LNCAP (cell line): ENCODE measurements around the gene STX16.

Experiments used
- TF ChIP-seq, protein P1 (sequence below): fragments of 450-650 bp; IDR thresholded peaks from 2 replicates; pipeline ENCODE4 v1.5.1; 2017; ENCODE audit warnings: mild to moderate bottlenecking

The STX16 gene

DNA sequence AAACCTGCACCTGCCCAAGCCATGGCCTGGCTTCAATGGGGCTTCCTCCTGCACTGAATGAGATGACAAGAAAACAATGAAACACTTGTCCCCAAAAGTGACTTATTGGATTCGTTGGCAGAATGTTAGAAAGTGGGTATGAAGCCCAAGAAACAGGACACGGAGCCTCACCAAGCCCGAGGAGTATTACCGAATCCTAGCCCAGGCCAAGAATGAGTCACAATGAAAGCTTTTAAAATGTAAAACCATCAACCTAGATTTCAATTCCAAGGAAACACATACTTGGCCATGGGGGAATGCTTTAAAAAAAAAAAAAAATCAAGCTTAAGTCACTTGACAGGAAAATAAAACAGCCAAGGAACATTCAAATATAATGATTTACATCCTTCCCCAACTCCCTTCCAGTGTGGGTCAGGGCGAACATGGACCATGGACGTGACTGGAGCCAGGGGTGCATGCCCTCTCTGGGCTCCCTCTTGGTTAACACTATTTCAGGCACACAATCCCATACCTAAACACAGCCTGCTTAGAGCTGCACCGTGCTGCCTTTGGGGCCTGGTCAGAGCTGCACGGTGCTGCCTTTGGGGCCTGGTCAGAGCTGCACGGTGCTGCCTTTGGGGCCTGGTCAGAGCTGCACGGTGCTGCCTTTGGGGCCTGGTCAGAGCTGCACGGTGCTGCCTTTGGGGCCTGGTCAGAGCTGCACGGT lies 3.1 kb upstream of the STX16 start:
- TF ChIP-seq, protein P1, sequence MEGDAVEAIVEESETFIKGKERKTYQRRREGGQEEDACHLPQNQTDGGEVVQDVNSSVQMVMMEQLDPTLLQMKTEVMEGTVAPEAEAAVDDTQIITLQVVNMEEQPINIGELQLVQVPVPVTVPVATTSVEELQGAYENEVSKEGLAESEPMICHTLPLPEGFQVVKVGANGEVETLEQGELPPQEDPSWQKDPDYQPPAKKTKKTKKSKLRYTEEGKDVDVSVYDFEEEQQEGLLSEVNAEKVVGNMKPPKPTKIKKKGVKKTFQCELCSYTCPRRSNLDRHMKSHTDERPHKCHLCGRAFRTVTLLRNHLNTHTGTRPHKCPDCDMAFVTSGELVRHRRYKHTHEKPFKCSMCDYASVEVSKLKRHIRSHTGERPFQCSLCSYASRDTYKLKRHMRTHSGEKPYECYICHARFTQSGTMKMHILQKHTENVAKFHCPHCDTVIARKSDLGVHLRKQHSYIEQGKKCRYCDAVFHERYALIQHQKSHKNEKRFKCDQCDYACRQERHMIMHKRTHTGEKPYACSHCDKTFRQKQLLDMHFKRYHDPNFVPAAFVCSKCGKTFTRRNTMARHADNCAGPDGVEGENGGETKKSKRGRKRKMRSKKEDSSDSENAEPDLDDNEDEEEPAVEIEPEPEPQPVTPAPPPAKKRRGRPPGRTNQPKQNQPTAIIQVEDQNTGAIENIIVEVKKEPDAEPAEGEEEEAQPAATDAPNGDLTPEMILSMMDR = no peak

DNA sequence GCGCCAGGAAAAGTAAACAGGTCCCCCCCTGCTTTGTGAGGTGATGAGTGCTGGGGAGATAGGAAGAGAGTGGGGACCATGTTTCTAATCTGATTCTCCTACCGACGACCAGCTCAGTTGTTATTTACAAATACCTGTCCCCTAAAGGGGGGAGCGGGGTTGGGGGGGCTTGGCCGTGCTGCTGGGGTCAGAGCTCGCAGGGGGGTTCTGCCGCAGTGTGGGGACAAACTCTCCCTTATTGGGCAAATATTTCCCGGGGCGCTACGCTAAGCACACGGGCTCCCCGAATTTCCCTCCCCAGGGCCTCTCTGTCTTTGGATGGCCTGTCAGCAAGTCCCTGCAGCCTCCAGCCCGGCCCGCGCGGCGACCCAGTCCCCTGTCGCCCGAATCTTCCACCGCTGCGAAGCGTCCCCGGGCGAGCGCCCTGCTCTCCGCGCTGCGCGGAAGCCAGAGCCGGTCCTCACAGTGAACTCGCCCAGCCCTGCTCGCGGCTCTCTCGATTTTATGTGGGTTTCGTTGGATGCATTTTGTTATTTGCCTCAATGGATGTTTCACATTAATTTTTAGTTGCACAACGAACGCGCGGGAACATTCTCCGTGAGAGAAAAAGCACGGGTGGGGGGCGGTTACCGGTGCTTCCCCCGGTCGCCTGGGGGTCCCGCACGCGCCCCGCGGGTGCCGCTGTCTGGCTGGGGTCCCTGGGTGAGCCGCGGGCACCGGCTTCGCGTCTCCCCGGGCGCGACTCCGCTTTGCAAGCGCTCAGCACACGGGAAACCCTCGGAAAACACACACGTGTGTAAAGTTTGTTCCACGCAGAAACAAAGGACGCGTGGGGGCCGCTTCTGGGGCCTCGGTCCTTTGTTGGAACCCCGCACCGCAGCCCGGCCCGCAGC lies 1.5 kb upstream of the STX16 start:
- TF ChIP-seq, protein P1 = no peak

DNA sequence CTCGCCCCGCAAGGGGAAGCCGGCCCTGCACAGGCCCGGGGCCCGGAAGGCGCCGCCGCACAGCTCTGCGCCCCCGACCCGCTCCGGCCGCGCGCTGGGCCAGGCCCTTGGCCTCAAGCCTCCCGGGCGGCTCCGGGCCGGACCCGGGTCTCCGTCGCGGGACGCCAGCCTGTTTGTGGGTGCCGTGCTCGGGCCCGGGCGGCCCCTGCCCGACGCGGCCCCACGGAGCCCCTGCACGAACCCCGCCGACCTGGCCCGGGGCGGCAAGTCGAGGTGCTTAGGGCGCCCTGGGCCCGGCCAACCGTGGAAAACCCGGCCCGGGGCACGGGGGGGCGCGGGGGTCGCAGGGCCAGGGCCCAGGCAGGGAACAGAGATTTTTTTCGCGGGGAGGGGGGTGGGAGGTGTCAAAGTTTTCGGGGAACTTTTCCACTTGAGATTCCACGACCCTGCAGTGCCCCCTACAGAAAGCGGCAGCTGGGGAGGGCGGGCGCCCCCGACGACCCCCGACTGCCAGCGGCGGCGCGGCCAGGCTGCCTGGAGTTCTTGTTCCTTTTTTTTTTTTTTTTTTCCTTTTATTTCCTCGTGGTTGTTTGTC lies 805 bp upstream of the STX16 start:
- TF ChIP-seq, protein P1 = no peak

DNA sequence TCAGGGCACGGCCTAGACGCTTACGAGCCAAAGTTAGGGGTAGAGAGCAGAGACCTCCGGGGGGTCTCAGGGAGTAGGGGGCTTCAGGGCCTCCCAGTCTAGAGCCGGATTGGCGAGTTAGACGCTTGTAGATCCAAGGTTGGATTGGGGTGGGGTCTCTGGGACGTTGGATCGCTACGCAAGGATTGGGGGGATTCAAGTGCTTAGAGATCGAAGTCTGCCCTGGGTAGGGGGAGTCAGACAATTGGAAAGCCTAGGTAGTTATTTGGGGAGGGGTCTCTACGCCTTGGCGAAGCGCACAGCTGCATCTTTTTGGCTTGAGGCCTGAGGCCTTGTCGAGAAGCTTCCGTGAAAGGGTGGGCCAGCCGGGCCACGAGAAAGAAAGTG lies 469 bp downstream of the STX16 start:
- TF ChIP-seq, protein P1 = no peak

DNA sequence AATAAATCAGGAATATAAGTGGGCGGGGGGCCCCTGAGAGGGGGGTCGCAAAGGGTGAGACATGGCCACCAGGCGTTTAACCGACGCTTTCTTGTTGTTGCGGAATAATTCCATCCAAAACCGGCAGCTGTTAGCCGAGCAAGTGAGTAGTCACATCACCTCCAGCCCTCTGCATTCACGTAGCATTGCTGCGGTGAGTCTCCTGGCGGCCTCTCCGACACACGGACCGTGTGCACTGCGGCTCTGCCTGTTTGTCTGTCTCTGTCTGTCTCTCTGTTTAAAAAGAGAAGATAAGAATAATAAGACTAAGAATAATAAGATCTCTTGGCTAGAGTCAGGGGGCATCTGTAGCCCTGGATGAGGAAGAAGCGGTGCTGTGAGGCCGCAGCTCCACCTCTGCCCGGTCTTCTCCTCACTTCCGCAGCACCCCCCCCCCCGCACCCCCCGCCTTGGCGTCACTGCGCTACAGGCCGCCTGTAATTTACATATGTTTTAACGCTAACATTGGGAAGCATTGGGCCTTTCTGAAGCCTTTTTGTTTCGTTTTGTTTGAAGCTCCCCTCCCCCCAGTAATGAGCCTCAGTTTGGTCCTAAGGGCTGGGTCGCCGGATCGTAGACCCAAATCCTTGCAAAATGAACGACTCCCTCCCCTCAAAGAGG lies 993 bp downstream of the STX16 start:
- TF ChIP-seq, protein P1 = no peak

DNA sequence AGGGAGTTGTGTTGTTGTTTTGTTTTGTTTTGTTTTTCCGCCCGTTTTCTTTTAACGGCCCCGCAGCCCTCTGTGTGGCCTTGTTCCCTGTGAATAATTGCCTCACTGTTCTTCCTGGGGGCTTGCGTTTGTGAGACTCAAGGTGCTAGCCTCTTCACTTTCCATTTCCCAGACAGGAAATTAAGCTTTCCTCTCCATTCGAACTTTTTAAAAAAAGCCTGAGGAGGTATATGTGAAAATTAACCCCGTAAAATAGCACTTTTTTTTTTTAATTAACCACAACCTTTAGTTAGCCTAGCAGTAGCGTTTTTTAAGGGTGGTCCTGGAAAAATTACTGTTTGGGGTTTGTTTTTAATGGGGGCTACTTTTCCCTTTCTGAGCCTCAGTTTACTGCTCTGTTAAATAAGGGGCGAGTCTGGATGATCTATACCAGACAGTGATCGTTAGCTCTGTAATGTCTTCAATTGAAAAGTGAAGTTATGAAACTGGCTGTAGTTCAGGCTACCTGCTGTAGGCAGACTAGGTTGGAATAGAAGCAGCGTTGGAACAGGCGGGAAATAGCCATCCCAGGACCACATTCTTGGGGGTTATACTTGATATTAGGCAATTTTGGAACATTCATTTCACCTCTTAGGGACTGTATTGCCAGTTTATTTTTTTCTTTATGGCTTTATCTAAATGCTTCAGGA lies 1.7 kb downstream of the STX16 start:
- TF ChIP-seq, protein P1 = no peak

DNA sequence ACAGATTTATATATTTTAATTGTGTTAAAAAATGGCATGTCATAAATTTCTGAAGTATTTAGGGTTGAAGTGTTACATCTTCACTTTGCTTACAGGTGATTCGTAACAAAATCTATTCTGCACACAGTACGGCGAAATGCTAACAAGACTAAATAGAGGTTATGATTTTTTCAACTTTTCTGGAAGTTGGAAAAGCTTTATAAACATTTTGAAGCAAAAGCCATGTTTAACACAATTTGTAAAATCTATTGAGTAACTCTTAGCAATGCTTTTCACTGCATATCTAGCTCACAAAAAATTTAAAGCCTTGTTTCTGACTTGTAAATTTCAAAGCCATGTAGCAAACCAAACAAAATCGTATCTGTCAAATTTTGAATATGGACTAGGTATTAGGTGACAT lies 3.3 kb downstream of the STX16 start:
- TF ChIP-seq, protein P1 = no peak
